PC-9 (cell line): Measurements from ENCODE around the gene SSBP4. TPM values are rescaled to one million over a fixed set of nuclear protein-coding genes. Genes with fewer than 3 reads are reported as not detected.

Experiments
- BruUV-seq: library from RNA; stranded (reverse); fragments of 400-500 nt; replicated peaks from 2 replicates; lab custom pipeline; 2021; lab: Mats Ljungman, UMichigan
- CTCF ChIA-PET: fragments of 300-600 bp; sonication (Branson Sonifier 250); formaldehyde crosslinking; loops from one replicate; lab custom pipeline; 2022; ENCODE audit warnings: antibody characterized with exemption; lab: Charles Lee
- POLR2A ChIA-PET: fragments of 300-600 bp; sonication (Branson Sonifier 250); formaldehyde crosslinking; loops from one replicate; lab custom pipeline; 2022; ENCODE audit warnings: antibody characterized with exemption; ENCODE audit not compliant: unreplicated experiment; lab: Charles Lee
- DNase-seq, 2 experiments: peaks; one replicate each; pipeline versions ENCODE4 v3.0.0 to v3.0.0-alpha.2; 2015 to 2022; ENCODE audit warnings: mixed read lengths in 1 of 2
- H2AFZ ChIP-seq: fragments of 200-600 bp; sonication (generic); 2 replicates; pipeline ENCODE4 v1.8.1; 2017; ENCODE audit warnings: antibody characterized with exemption
- H3F3A ChIP-seq: fragments of 200-600 bp; sonication (generic); 2 replicates; pipeline ENCODE4 v1.8.1; 2017; ENCODE audit warnings: antibody characterized with exemption, mild to moderate bottlenecking, low read depth; ENCODE audit not compliant: insufficient read depth
- H3K27ac ChIP-seq: fragments of 200-600 bp; sonication (generic); 2 replicates; pipeline ENCODE4 v1.6.1; 2016; ENCODE audit warnings: mixed run types
- H3K27me3 ChIP-seq: fragments of 200-600 bp; sonication (generic); 2 replicates; pipeline ENCODE4 v1.6.1; 2016; ENCODE audit warnings: low read depth, mixed run types; ENCODE audit not compliant: insufficient read depth
- H3K36me3 ChIP-seq: fragments of 200-600 bp; sonication (generic); 2 replicates; pipeline ENCODE4 v1.6.1; 2016; ENCODE audit warnings: low read depth, mixed run types
- H3K4me1 ChIP-seq: fragments of 200-600 bp; sonication (generic); replicated peaks from 2 replicates; pipeline ENCODE4 v1.6.1; 2016; ENCODE audit warnings: mixed run types; ENCODE audit not compliant: insufficient read depth
- H3K4me2 ChIP-seq: fragments of 200-600 bp; sonication (generic); 2 replicates; pipeline ENCODE4 v1.6.1; 2017; ENCODE audit warnings: mixed run types
- H3K4me3 ChIP-seq: fragments of 200-600 bp; sonication (generic); 2 replicates; pipeline ENCODE4 v1.6.1; 2016; ENCODE audit warnings: mixed run types
- H3K79me2 ChIP-seq: fragments of 200-600 bp; sonication (generic); 2 replicates; pipeline ENCODE4 v1.6.1; 2017; ENCODE audit warnings: low read depth, mixed run types
- H3K9me2 ChIP-seq: fragments of 200-600 bp; sonication (generic); 2 replicates; pipeline ENCODE4 v1.8.1; 2017; ENCODE audit warnings: mild to moderate bottlenecking; ENCODE audit not compliant: insufficient read depth
- H3K9me3 ChIP-seq: fragments of 200-600 bp; sonication (generic); 2 replicates; pipeline ENCODE4 v1.8.1; 2016; ENCODE audit warnings: low read depth; ENCODE audit not compliant: insufficient read depth
- H4K20me1 ChIP-seq: fragments of 200-600 bp; sonication (generic); 2 replicates; pipeline ENCODE4 v1.8.1; 2017; ENCODE audit not compliant: insufficient read depth
- EZH2 ChIP-seq: fragments of 200-600 bp; sonication (generic); IDR thresholded peaks from 2 replicates; pipeline ENCODE4 v1.8.0; 2017; ENCODE audit warnings: antibody characterized with exemption, low read depth
- intact Hi-C: fragments of 100-400 bp; cut with micrococcal nuclease; formaldehyde crosslinking; loops from one replicate; pipeline ENCODE4 v1.10.0; 2022; ENCODE audit not compliant: unreplicated experiment
- total RNA-seq: library from RNA; stranded (reverse); gene quantifications from 2 replicates; pipeline ENCODE4 v1.2.3, GENCODE V29; 2021
- TF ChIP-seq, protein P1 (sequence below): fragments of 200-600 bp; sonication (generic); conservative IDR thresholded peaks from 2 replicates; pipeline ENCODE4 v1.6.1; 2017; ENCODE audit warnings: mixed run types, antibody characterized with exemption, mild to moderate bottlenecking, moderate library complexity

SSBP4 gene
- total RNA-seq, 1 experiment from 2014 or later = 56.6 TPM

DNA sequence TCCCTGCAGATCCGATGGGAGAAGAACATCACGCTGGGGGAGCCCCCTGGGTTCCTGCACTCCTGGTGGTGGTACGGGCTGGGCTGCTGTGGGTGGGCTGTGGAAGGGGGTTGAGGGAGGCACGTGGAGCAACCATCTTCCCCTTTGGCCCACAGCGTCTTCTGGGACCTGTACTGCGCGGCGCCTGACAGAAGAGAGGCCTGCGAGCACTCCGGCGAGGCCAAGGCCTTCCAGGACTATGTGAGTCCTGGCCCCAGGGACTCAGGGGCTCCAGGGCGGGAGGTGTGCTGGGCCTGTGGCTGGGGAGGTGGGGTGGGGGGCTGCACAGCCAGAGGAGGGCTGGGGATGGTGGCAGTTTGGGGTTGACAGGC is 8.5 kb downstream of the SSBP4 start:
- no peaks in the 10 kb centered on the region for H3K27me3 ChIP-seq
- H3K27ac ChIP-seq = no peak overlapping the region
- no peak overlapping the region for H3K4me3 ChIP-seq
- no TSS peak for BruUV-seq
- ChIA-PET CTCF (no interaction called here), POLR2A (no interaction called here)
- peaks cover 35% of the 10 kb centered on the region for H4K20me1 ChIP-seq
- no peaks in the 10 kb centered on the region for H3K9me3 ChIP-seq
- TF ChIP-seq, protein P1, sequence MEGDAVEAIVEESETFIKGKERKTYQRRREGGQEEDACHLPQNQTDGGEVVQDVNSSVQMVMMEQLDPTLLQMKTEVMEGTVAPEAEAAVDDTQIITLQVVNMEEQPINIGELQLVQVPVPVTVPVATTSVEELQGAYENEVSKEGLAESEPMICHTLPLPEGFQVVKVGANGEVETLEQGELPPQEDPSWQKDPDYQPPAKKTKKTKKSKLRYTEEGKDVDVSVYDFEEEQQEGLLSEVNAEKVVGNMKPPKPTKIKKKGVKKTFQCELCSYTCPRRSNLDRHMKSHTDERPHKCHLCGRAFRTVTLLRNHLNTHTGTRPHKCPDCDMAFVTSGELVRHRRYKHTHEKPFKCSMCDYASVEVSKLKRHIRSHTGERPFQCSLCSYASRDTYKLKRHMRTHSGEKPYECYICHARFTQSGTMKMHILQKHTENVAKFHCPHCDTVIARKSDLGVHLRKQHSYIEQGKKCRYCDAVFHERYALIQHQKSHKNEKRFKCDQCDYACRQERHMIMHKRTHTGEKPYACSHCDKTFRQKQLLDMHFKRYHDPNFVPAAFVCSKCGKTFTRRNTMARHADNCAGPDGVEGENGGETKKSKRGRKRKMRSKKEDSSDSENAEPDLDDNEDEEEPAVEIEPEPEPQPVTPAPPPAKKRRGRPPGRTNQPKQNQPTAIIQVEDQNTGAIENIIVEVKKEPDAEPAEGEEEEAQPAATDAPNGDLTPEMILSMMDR = no peak
- no peak for TF ChIP-seq EZH2
- peaks cover 13% of the 10 kb centered on the region; the same call in 1 of the 2 replicates for H3K79me2 ChIP-seq
- H3F3A ChIP-seq = peaks cover 8% of the 10 kb centered on the region; the same call in 1 of the 2 replicates
- no peak for DNase-seq
- no peaks in the 10 kb centered on the region for H3K36me3 ChIP-seq
- no peak overlapping the region for H3K4me2 ChIP-seq
- H3K4me1 ChIP-seq = no peaks in the 10 kb centered on the region
- no peaks in the 10 kb centered on the region for H3K9me2 ChIP-seq
- intact Hi-C loops = no loop called here
- H2AFZ ChIP-seq = no peak overlapping the region

DNA sequence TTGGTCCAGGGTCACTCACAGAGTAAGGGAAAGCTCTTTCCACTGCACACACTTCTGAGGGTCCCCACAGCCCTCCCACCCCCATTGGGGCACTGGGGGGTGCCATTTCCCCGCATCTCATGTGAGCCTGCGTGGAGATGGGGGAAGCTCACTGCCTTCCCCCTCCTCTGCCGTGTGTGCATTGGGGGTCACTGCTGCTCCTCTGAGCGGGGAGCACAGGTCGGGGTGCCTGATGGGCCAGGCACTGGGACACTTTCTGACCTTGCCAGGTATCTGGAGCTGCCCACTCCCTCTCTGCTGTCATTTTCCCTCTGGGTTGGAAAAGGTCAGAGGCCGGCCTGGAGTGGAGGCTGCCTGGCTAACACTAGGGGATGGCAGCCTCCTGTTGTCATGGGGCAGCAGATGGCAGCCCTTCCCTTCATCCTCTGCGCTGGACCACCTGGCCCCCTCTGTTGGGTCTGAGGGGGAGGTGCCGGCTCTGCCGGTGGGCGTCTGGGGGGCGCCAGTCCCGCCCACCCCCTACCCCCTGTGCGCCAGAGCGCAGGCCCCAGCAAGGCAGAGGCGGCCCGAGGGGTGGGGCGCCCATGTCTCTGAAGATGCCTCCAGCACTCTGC is 9.1 kb downstream of the SSBP4 start:
- no peaks in the 10 kb centered on the region for H3K4me1 ChIP-seq
- no peak for DNase-seq
- ChIA-PET POLR2A (no interaction called here), CTCF (no interaction called here)
- no peak overlapping the region for H3K27ac ChIP-seq
- no peak overlapping the region for H3K4me3 ChIP-seq
- H3K79me2 ChIP-seq = peaks cover 10% of the 10 kb centered on the region; the same call in 1 of the 2 replicates
- no peak overlapping the region for H3K4me2 ChIP-seq
- H3K36me3 ChIP-seq = no peaks in the 10 kb centered on the region
- H3F3A ChIP-seq = peaks cover 8% of the 10 kb centered on the region; the same call in 1 of the 2 replicates
- H3K9me2 ChIP-seq = no peaks in the 10 kb centered on the region
- intact Hi-C loops = no loop called here
- no peaks in the 10 kb centered on the region for H3K9me3 ChIP-seq
- H3K27me3 ChIP-seq = no peaks in the 10 kb centered on the region
- BruUV-seq = no TSS peak
- H4K20me1 ChIP-seq = peaks cover 31% of the 10 kb centered on the region
- H2AFZ ChIP-seq = no peak overlapping the region
- no peak for TF ChIP-seq EZH2
- TF ChIP-seq, protein P1 = no peak

DNA sequence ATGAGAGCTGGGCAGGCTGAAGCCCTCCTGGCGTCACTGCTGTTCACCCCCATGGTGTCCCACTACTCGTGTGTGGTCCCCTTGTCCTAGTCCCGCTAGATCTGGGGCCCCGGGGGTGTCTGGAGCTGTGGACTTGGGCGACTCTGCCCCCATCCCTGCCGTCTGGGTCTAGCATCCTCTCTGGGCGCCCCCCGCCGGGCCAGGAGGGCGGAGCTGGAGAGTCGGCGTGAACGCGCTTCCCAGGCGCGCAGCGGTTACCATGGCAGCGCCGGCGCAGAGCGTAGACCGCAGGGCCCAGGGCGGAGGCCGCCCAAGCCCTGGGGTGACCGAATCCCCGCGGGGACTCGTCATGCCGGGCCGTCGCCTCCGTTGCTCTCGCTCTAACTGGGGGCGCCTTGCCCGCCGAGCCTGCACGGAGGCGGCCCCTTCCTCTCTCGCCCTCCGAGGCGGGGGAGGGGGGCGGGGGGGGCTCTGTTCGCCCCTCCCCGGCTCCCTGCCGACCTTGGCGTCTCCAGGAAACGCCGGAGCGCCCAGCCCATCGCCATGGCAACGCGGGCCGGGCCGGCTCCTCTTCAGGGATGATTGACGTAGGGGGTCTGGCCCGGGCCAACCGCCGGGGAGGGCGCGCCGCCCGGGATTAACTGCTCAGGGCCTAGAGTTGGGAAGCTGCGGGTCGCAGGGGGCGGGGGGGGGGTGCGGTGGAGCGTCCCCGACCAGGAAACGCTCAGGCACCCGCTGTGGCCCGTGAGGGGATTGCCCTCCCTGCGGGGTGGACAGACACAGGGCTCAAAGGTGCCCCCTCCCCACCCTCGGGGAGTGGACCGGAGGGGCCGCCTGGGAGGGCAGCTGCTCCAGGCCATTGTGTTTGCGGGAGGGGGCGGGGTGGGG is 9.8 kb downstream of the SSBP4 start:
- no peak for DNase-seq
- no peaks in the 10 kb centered on the region for H3K27me3 ChIP-seq
- no peaks in the 10 kb centered on the region for H3K9me3 ChIP-seq
- no peak overlapping the region for H3K27ac ChIP-seq
- H3K4me2 ChIP-seq = no peak overlapping the region
- peaks cover 8% of the 10 kb centered on the region; the same call in 1 of the 2 replicates for H3F3A ChIP-seq
- no TSS peak for BruUV-seq
- intact Hi-C loops = no loop called here
- TF ChIP-seq, protein P1 = no peak
- no peak for TF ChIP-seq EZH2
- H2AFZ ChIP-seq = no peak overlapping the region
- H3K36me3 ChIP-seq = no peaks in the 10 kb centered on the region
- ChIA-PET POLR2A (no interaction called here), CTCF (no interaction called here)
- 0 out of 2 replicates have a peak, but pooled peaks cover 2% of the 10 kb centered on the region for H3K79me2 ChIP-seq
- no peaks in the 10 kb centered on the region for H3K4me1 ChIP-seq
- H3K9me2 ChIP-seq = no peaks in the 10 kb centered on the region
- no peak overlapping the region for H3K4me3 ChIP-seq
- H4K20me1 ChIP-seq = peaks cover 24% of the 10 kb centered on the region; the same call in 1 of the 2 replicates
